ENCODE results near the gene PRKN. TPM values are rescaled to one million over a fixed set of nuclear protein-coding genes. Genes with fewer than 3 reads are reported as not detected.

The PRKN gene
- total RNA-seq, 4 donors from 2014 or later: 4.5 to 12.3 (median 9.0) TPM

- TF ChIP-seq CTCF (IDR thresholded peaks at IDR 0.05): no peak
- no peak for TF ChIP-seq POLR2AphosphoS5 (IDR thresholded peaks at IDR 0.05)
- TF ChIP-seq EP300 (IDR thresholded peaks at IDR 0.05; ENCODE audit: low read depth): no peak
- TF ChIP-seq POLR2A (IDR thresholded peaks at IDR 0.05): no peak
- DNase-seq: no peak
- H3K27me3 ChIP-seq: no peaks in the 10 kb centered on the region
- in situ Hi-C loops (cut with MboI; ENCODE audit: low pct_ligation_motif_present in 1 of 4, low pct_unique_long_range_greater_than_20kb in 1 of 4, low sequenced_read_pairs in 3 of 4) (no loop called here), intact Hi-C loops (cut with DNase I; ENCODE audit: low total_unique reads) (no loop called here)
- H3K4me1 ChIP-seq: no peaks in the 10 kb centered on the region
- H3K4me3 ChIP-seq: no peak overlapping the region
- no peaks in the 10 kb centered on the region for H3K9me3 ChIP-seq
- no peaks in the 10 kb centered on the region for H3K36me3 ChIP-seq
- WGBS, 2 donors (ENCODE audit: low coverage in 1 of 2): 81 to 94% methylated on average over 3 to 6 of the region's 6 CpGs
- no peak overlapping the region for H3K27ac ChIP-seq
Measured at GRCh38 chr6:161607696-161608297, 1119.8 kb downstream of the PRKN start.

GRCh38 chr6:161602359-161602758, 1125.2 kb downstream of the PRKN start:
- TF ChIP-seq CTCF (IDR thresholded peaks at IDR 0.05) (no peak), POLR2AphosphoS5 (IDR thresholded peaks at IDR 0.05) (no peak), EP300 (IDR thresholded peaks at IDR 0.05; ENCODE audit: low read depth) (no peak), POLR2A (IDR thresholded peaks at IDR 0.05) (no peak)
- no peak overlapping the region for H3K4me3 ChIP-seq
- H3K27ac ChIP-seq: no peak overlapping the region
- WGBS, 2 donors (ENCODE audit: low coverage in 1 of 2): 76 to 83% methylated on average over 1 of the region's 1 CpG
- intact Hi-C loops (cut with DNase I; ENCODE audit: low total_unique reads): no loop called here
- H3K4me1 ChIP-seq: no peaks in the 10 kb centered on the region
- H3K27me3 ChIP-seq: no peaks in the 10 kb centered on the region
- no peak for DNase-seq
- no peaks in the 10 kb centered on the region for H3K9me3 ChIP-seq
- in situ Hi-C loops (cut with MboI; ENCODE audit: low pct_ligation_motif_present in 1 of 4, low pct_unique_long_range_greater_than_20kb in 1 of 4, low sequenced_read_pairs in 3 of 4): no loop called here
- no peaks in the 10 kb centered on the region for H3K36me3 ChIP-seq

GRCh38 chr6:161598896-161599295, 1128.7 kb downstream of the PRKN start:
- WGBS, 2 donors (ENCODE audit: low coverage in 1 of 2): 97% methylated on average over 2 of the region's 2 CpGs; no CpG with 5 or more reads in 1 of the 2 donors
- in situ Hi-C loops (cut with MboI; ENCODE audit: low pct_ligation_motif_present in 1 of 4, low pct_unique_long_range_greater_than_20kb in 1 of 4, low sequenced_read_pairs in 3 of 4): no loop called here
- H3K9me3 ChIP-seq: no peaks in the 10 kb centered on the region
- H3K4me1 ChIP-seq: no peaks in the 10 kb centered on the region
- no peaks in the 10 kb centered on the region for H3K27me3 ChIP-seq
- TF ChIP-seq POLR2A (IDR thresholded peaks at IDR 0.05): no peak
- TF ChIP-seq CTCF (IDR thresholded peaks at IDR 0.05): no peak
- no peak for TF ChIP-seq EP300 (IDR thresholded peaks at IDR 0.05; ENCODE audit: low read depth)
- no peak for TF ChIP-seq POLR2AphosphoS5 (IDR thresholded peaks at IDR 0.05)
- no peak for DNase-seq
- intact Hi-C loops (cut with DNase I; ENCODE audit: low total_unique reads): no loop called here
- no peak overlapping the region for H3K27ac ChIP-seq
- no peak overlapping the region for H3K4me3 ChIP-seq
- no peaks in the 10 kb centered on the region for H3K36me3 ChIP-seq

- no peaks in the 10 kb centered on the region for H3K9me3 ChIP-seq
- in situ Hi-C loops (cut with MboI; ENCODE audit: low pct_ligation_motif_present in 1 of 4, low pct_unique_long_range_greater_than_20kb in 1 of 4, low sequenced_read_pairs in 3 of 4) (no loop called here), intact Hi-C loops (cut with DNase I; ENCODE audit: low total_unique reads) (no loop called here)
- no peak overlapping the region for H3K27ac ChIP-seq
- no peak overlapping the region for H3K4me3 ChIP-seq
- DNase-seq: no peak
- WGBS, 2 donors (ENCODE audit: low coverage in 1 of 2): 79 to 90% methylated on average over 2 to 7 of the region's 7 CpGs
- H3K36me3 ChIP-seq: no peaks in the 10 kb centered on the region
- no peaks in the 10 kb centered on the region for H3K4me1 ChIP-seq
- no peaks in the 10 kb centered on the region for H3K27me3 ChIP-seq
- TF ChIP-seq POLR2A (IDR thresholded peaks at IDR 0.05) (no peak), POLR2AphosphoS5 (IDR thresholded peaks at IDR 0.05) (no peak), CTCF (IDR thresholded peaks at IDR 0.05) (no peak), EP300 (IDR thresholded peaks at IDR 0.05; ENCODE audit: low read depth) (no peak)
Measured at GRCh38 chr6:161596807-161597520, 1130.6 kb downstream of the PRKN start.
